Measurements from ENCODE around the gene DPRX. TPM values are rescaled to one million over a fixed set of nuclear protein-coding genes. Genes with fewer than 3 reads are reported as not detected.

The DPRX gene
- total RNA-seq, 1 donor from 2014 or later = not detected

DNA sequence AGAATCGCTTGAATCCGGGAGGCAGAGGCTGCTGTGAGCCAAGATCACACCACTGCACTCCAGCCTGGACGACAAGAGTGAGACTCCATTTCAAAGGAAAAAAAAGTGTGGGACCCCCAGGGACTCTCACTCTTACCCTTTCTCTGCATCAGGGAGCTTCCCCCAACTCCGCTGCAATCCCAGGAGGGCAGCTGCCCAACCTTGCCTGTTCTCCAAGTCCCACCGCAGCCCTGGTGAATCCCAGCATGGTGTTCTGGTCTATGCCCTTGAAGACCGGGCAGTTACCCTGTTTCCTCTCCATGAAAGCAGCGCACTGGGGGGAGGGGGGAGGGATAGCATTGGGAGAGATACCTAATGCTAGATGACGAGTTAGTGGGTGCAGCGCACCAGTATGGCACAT lies 35.7 kb upstream of the DPRX start:
- H3K9me3 Mint-ChIP-seq = no peaks in the 10 kb centered on the region
- no peak for DNase-seq (ENCODE audit: extremely low spot score, unreplicated experiment)
- TF ChIP-seq, protein P1, sequence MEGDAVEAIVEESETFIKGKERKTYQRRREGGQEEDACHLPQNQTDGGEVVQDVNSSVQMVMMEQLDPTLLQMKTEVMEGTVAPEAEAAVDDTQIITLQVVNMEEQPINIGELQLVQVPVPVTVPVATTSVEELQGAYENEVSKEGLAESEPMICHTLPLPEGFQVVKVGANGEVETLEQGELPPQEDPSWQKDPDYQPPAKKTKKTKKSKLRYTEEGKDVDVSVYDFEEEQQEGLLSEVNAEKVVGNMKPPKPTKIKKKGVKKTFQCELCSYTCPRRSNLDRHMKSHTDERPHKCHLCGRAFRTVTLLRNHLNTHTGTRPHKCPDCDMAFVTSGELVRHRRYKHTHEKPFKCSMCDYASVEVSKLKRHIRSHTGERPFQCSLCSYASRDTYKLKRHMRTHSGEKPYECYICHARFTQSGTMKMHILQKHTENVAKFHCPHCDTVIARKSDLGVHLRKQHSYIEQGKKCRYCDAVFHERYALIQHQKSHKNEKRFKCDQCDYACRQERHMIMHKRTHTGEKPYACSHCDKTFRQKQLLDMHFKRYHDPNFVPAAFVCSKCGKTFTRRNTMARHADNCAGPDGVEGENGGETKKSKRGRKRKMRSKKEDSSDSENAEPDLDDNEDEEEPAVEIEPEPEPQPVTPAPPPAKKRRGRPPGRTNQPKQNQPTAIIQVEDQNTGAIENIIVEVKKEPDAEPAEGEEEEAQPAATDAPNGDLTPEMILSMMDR (conservative IDR thresholded peaks at IDR 0.05) = no peak

DNA sequence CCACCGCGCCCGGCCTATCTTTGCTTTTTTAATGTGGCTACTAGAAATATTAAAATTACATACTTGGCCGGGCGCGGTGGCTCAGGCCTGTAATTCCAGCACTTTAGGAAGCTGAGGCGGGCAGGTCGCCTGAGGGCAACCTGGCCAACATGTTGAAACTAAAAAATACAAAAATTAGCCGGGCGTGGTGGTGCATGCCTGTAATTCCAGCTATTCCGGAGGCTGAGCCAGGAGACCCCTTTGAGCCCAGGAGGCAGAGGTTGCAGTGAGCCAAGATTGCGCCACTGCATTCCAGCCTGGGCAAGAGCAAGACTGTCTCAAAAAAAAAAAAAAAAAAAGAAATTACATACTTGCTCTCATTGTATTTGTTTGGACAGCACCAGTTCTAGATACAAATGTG lies 34.8 kb upstream of the DPRX start:
- peak overlapping the region; percentile 51 for H3K27ac Mint-ChIP-seq
- no peaks in the 10 kb centered on the region for H3K27me3 Mint-ChIP-seq
- no peaks in the 10 kb centered on the region for H3K4me1 Mint-ChIP-seq (ENCODE audit: unreplicated experiment)
- DNase-seq (ENCODE audit: extremely low spot score, unreplicated experiment) = no peak
- no peaks in the 10 kb centered on the region for H3K9me3 Mint-ChIP-seq
- no peak overlapping the region for H3K4me3 Mint-ChIP-seq
- H3K36me3 Mint-ChIP-seq = no peaks in the 10 kb centered on the region
- TF ChIP-seq, protein P1 (conservative IDR thresholded peaks at IDR 0.05) = no peak

More for the DNA sequence above, 35.7 kb upstream of the DPRX start:
- H3K4me1 Mint-ChIP-seq (ENCODE audit: unreplicated experiment) = no peaks in the 10 kb centered on the region
- no peaks in the 10 kb centered on the region for H3K36me3 Mint-ChIP-seq
- H3K27ac Mint-ChIP-seq = no peak overlapping the region
- H3K27me3 Mint-ChIP-seq = no peaks in the 10 kb centered on the region
- no peak overlapping the region for H3K4me3 Mint-ChIP-seq

DNA sequence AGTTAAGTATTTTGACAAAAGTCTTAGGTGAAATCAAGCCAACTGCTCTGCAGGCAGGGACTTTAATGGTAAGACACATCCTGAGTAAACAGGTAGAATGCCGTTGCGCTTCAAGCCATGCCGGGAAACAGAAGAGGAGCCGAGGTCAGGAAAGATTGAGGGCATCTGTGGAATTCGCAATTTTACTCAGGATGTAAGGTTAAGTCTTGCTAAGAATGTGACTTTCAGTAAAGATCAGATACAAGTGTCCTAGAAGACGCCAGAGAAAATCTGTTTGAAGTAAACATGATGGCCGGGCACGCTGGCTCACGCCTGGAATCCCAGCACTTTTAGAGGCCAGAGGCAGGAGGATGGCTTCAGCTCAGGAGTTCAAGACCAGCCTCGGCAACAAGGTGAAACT lies 33.4 kb upstream of the DPRX start:
- DNase-seq (ENCODE audit: extremely low spot score, unreplicated experiment) = no peak
- Mint-ChIP-seq H3K36me3 (no peaks in the 10 kb centered on the region), H3K4me3 (no peak overlapping the region), H3K27ac (no peak overlapping the region), H3K9me3 (no peaks in the 10 kb centered on the region), H3K4me1 (ENCODE audit: unreplicated experiment) (no peaks in the 10 kb centered on the region), H3K27me3 (no peaks in the 10 kb centered on the region)
- TF ChIP-seq, protein P1 (conservative IDR thresholded peaks at IDR 0.05) = no peak

DNA sequence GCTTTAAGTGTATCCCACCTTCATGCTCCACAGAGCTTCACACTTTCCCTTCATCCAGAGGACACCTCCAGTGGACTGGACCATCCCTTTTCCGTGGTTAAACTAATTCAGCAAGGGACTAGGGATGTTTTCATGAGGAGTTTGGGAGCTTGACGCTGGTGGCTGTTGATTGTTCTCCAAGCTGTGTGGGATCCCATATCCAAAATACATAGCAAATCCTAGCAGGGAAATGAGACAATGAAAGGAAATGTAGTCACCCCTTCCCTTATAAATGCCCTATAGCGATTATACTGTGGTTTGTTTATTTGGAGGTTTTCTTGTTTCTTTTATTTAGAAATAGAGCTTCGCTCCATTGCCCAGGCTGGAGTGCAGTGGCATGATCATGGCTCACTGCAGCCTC lies 31.6 kb upstream of the DPRX start:
- no peaks in the 10 kb centered on the region for H3K27me3 Mint-ChIP-seq
- TF ChIP-seq, protein P1 (conservative IDR thresholded peaks at IDR 0.05) = no peak
- no peaks in the 10 kb centered on the region for H3K36me3 Mint-ChIP-seq
- DNase-seq (ENCODE audit: extremely low spot score, unreplicated experiment) = no peak
- H3K9me3 Mint-ChIP-seq = no peaks in the 10 kb centered on the region
- H3K27ac Mint-ChIP-seq = no peak overlapping the region
- H3K4me3 Mint-ChIP-seq = no peak overlapping the region
- no peaks in the 10 kb centered on the region for H3K4me1 Mint-ChIP-seq (ENCODE audit: unreplicated experiment)

DNA sequence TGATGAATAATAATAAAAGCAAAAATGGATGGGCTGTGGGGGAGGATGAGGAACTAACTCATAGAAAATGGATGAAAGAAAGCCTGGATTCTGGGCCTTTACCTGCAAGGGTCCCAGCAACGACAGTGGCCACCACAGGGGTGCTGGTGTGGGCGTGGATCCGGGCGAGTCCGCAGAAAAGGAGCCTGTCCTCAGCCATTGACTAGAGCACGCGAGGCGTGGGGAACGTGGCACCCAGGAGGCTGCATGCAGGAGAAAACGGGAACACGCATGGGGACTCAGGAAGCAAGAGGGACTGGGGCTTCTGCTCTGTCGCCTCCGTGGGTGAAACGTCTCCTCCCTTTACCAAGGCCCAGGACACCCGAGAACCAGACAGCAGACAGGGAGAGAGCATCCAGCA lies 25.8 kb upstream of the DPRX start:
- TF ChIP-seq, protein P1 (conservative IDR thresholded peaks at IDR 0.05) = no peak
- DNase-seq (ENCODE audit: extremely low spot score, unreplicated experiment) = no peak
- H3K27me3 Mint-ChIP-seq = no peaks in the 10 kb centered on the region
- H3K9me3 Mint-ChIP-seq = no peaks in the 10 kb centered on the region
- no peaks in the 10 kb centered on the region for H3K36me3 Mint-ChIP-seq
- no peaks in the 10 kb centered on the region for H3K4me1 Mint-ChIP-seq (ENCODE audit: unreplicated experiment)
- H3K27ac Mint-ChIP-seq = no peak overlapping the region
- no peak overlapping the region for H3K4me3 Mint-ChIP-seq

DNA sequence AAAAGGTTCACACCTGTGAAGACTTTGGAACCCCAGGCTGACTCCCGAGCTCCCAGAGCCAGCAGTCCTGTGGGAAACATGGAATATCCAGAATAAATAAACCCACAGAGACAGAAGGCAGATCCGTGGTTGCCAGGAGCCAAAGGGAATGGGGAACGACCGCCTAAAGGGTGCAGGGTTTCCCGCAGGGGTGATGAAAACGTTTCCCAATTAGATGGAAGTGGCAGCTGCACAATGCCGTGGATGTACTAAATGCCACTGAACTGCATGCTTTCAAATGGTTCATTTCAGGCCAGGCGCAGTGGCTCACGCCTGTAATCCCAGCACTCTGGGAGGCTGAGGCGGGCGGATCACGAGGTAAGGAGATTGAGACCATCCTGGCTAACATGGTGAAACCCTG lies 23.4 kb upstream of the DPRX start:
- H3K36me3 Mint-ChIP-seq = no peaks in the 10 kb centered on the region
- no peaks in the 10 kb centered on the region for H3K27me3 Mint-ChIP-seq
- no peaks in the 10 kb centered on the region for H3K9me3 Mint-ChIP-seq
- TF ChIP-seq, protein P1 (conservative IDR thresholded peaks at IDR 0.05) = no peak
- H3K4me3 Mint-ChIP-seq = no peak overlapping the region
- no peak overlapping the region for H3K27ac Mint-ChIP-seq
- no peak for DNase-seq (ENCODE audit: extremely low spot score, unreplicated experiment)
- H3K4me1 Mint-ChIP-seq (ENCODE audit: unreplicated experiment) = peaks cover 6% of the 10 kb centered on the region

All from type B pancreatic cell (in vitro differentiated cells).